ENCODE measurements around the gene F2RL2.

Gene F2RL2

DNA sequence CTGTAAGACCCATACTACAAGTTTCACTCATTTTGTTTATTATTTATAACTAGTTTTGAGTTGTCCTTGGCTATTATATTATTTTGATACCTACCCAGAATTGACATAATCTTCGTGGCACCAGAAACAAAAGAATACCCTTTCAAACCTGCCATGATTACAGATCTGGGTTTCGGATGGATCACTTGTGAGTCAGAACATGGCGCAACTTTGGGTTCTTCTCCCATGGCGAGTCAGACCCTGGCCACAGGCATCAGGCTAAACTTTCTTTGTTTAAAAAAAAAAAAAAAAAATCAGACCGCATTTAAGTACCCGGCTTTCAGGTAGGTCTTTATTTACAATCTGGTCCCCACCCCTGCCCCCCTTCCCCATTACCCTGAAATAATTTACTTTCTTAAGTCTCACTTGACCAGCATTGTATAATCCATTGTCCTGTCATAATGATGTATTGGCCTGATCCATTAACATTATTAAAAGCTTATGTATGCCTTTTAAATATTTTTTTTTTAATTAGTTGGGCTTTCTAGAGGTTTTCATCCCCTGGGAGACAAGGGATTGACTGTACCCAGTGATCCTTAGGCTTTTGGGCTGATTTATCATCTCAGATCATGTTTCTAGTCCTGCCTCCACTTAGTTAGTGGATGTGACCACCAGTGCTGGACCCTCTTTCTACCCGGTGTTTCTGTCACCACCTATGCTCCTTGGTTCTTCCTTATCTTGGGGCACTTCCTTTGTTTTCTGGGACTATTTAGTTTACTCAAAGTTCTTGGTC, 43.9 kb downstream of the F2RL2 start:
- Histone ChIP-seq H4K91ac (ENCODE audit: low read depth, low read length, poor library complexity) (no peak overlapping the region), H3K36me3 (replicated peaks in 1 of 2; ENCODE audit: control insufficient read depth in 2 of 2, insufficient read depth in 2 of 2, low read length in 2 of 2) (peaks cover 0 to 3% of the 10 kb centered on the region in 2 donors)
- WGBS, 2 donors (ENCODE audit: extremely low coverage in 2 of 2, insufficient read length in 2 of 2, insufficient replicate concordance in 1 of 2): no CpG with 5 or more reads among the region's 7 CpGs

DNA sequence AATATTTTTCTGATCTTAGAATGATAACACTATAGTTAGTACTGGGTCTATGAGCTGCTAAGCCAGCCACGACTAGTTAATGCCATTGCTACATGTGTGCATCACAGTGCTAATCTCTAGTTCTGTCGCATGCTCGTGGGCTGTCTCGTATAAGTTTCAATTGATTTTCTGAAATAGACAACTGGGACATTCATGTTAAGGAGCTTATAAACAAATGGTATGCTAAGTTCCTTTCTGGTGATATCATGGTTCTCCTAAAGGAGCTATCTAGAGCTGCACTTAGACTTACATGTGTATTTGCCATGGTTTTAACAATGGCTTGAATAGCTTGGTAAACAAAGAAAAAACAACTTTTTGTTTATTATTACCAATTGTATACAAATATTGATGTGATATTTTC, 46.2 kb downstream of the F2RL2 start:
- Histone ChIP-seq H3K9me3 (replicated peaks in 1 of 2; ENCODE audit: control insufficient read depth in 2 of 2, insufficient read depth in 1 of 2, low read depth in 1 of 2, low read length in 2 of 2) (peaks cover 0 to 1% of the 10 kb centered on the region in 2 donors), H2AK5ac (ENCODE audit: low read depth, low read length) (no peak overlapping the region), H2BK12ac (ENCODE audit: low read length) (no peak overlapping the region), H3K79me1 (ENCODE audit: low read depth, low read length) (no peaks in the 10 kb centered on the region), H4K91ac (ENCODE audit: low read depth, low read length, poor library complexity) (no peak overlapping the region), H4K8ac (ENCODE audit: low read depth, low read length) (no peak overlapping the region), H3K4ac (ENCODE audit: low read length) (no peak overlapping the region), H3K18ac (ENCODE audit: low read length) (no peak overlapping the region), H2AFZ (ENCODE audit: low read length) (no peak overlapping the region), H3K4me2 (ENCODE audit: insufficient read depth, low read length, poor library complexity, severe bottlenecking) (no peak overlapping the region), H2BK15ac (ENCODE audit: low read length) (no peak overlapping the region), H3K27me3 (ENCODE audit: control insufficient read depth in 3 of 3, insufficient read depth in 3 of 3, low read depth in 1 of 3, low read length in 3 of 3) (no peaks in the 10 kb centered on the region), H3K14ac (ENCODE audit: low read length) (no peak overlapping the region), H2BK5ac (ENCODE audit: low read length) (no peak overlapping the region), H3K36me3 (replicated peaks in 1 of 2; ENCODE audit: control insufficient read depth in 2 of 2, insufficient read depth in 2 of 2, low read length in 2 of 2) (peaks cover 0 to 3% of the 10 kb centered on the region in 2 donors), H2BK120ac (ENCODE audit: low read depth, low read length) (no peak overlapping the region), H3K4me1 (ENCODE audit: control insufficient read depth in 2 of 2, insufficient read depth in 1 of 2, low read depth in 1 of 2, low read length in 2 of 2) (no peaks in the 10 kb centered on the region), H3K27ac (replicated peaks; ENCODE audit: low read length) (no peak overlapping the region), H3K9ac (ENCODE audit: low read depth, low read length, poor library complexity) (no peak overlapping the region), H3K4me3 (ENCODE audit: low read length in 2 of 2) (no peak overlapping the region), H3K23ac (ENCODE audit: low read depth, low read length, poor library complexity) (no peak overlapping the region)
- no peak for DNase-seq (ENCODE audit: low spot score)
- no CpG with 5 or more reads among the region's 4 CpGs for WGBS, 2 donors (ENCODE audit: extremely low coverage in 2 of 2, insufficient read length in 2 of 2, insufficient replicate concordance in 1 of 2)

More for the DNA sequence above, 43.9 kb downstream of the F2RL2 start:
- Histone ChIP-seq H2BK15ac (ENCODE audit: low read length) (no peak overlapping the region), H2BK5ac (ENCODE audit: low read length) (no peak overlapping the region), H3K27me3 (ENCODE audit: control insufficient read depth in 3 of 3, insufficient read depth in 3 of 3, low read depth in 1 of 3, low read length in 3 of 3) (no peaks in the 10 kb centered on the region), H3K79me1 (ENCODE audit: low read depth, low read length) (no peaks in the 10 kb centered on the region), H2AK5ac (ENCODE audit: low read depth, low read length) (no peak overlapping the region), H4K8ac (ENCODE audit: low read depth, low read length) (no peak overlapping the region), H3K23ac (ENCODE audit: low read depth, low read length, poor library complexity) (no peak overlapping the region), H3K4ac (ENCODE audit: low read length) (no peak overlapping the region), H3K4me2 (ENCODE audit: insufficient read depth, low read length, poor library complexity, severe bottlenecking) (no peak overlapping the region), H2AFZ (ENCODE audit: low read length) (no peak overlapping the region), H2BK12ac (ENCODE audit: low read length) (no peak overlapping the region), H3K14ac (ENCODE audit: low read length) (no peak overlapping the region), H3K9me3 (replicated peaks in 1 of 2; ENCODE audit: control insufficient read depth in 2 of 2, insufficient read depth in 1 of 2, low read depth in 1 of 2, low read length in 2 of 2) (peaks cover 0 to 1% of the 10 kb centered on the region in 2 donors), H3K27ac (replicated peaks; ENCODE audit: low read length) (no peak overlapping the region), H2BK120ac (ENCODE audit: low read depth, low read length) (no peak overlapping the region), H3K9ac (ENCODE audit: low read depth, low read length, poor library complexity) (no peak overlapping the region), H3K4me3 (ENCODE audit: low read length in 2 of 2) (no peak overlapping the region), H3K18ac (ENCODE audit: low read length) (no peak overlapping the region), H3K4me1 (ENCODE audit: control insufficient read depth in 2 of 2, insufficient read depth in 1 of 2, low read depth in 1 of 2, low read length in 2 of 2) (no peaks in the 10 kb centered on the region)
- DNase-seq (ENCODE audit: low spot score): no peak

DNA sequence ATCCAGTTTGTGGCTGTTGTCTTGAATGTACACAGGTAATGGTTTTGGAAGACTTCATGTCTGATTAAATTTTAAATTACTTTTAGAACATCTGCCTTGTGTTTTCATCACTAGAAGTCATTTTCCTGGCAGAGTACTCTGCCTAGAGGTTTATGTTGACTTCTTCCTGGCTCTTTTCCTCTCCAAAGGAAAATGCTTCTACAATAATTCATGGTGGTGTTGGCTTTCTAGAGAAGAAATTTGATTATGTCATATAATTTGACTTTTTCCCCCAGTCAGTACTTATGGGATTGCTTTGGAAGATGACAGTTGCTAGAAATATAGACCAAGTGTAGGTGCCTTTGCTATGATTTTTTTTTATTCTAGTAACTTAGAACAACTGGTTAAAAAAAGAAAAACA, 46.8 kb downstream of the F2RL2 start:
- H3K23ac ChIP-seq (ENCODE audit: low read depth, low read length, poor library complexity): no peak overlapping the region
- H3K4me2 ChIP-seq (ENCODE audit: insufficient read depth, low read length, poor library complexity, severe bottlenecking): no peak overlapping the region
- H4K8ac ChIP-seq (ENCODE audit: low read depth, low read length): no peak overlapping the region
- no peak overlapping the region for H3K4me3 ChIP-seq (ENCODE audit: low read length in 2 of 2)
- no peak overlapping the region for H2BK5ac ChIP-seq (ENCODE audit: low read length)
- no peaks in the 10 kb centered on the region for H3K27me3 ChIP-seq (ENCODE audit: control insufficient read depth in 3 of 3, insufficient read depth in 3 of 3, low read depth in 1 of 3, low read length in 3 of 3)
- no peak overlapping the region for H3K4ac ChIP-seq (ENCODE audit: low read length)
- no peak overlapping the region for H3K14ac ChIP-seq (ENCODE audit: low read length)
- H3K18ac ChIP-seq (ENCODE audit: low read length): no peak overlapping the region
- no peak for DNase-seq (ENCODE audit: low spot score)
- H2AK5ac ChIP-seq (ENCODE audit: low read depth, low read length): no peak overlapping the region
- no peak overlapping the region for H2BK15ac ChIP-seq (ENCODE audit: low read length)
- H3K79me1 ChIP-seq (ENCODE audit: low read depth, low read length): no peaks in the 10 kb centered on the region
- H3K36me3 ChIP-seq (replicated peaks in 1 of 2; ENCODE audit: control insufficient read depth in 2 of 2, insufficient read depth in 2 of 2, low read length in 2 of 2): peaks cover 0 to 3% of the 10 kb centered on the region in 2 donors
- no peak overlapping the region for H3K27ac ChIP-seq (replicated peaks; ENCODE audit: low read length)
- H2BK12ac ChIP-seq (ENCODE audit: low read length): no peak overlapping the region
- H3K4me1 ChIP-seq (ENCODE audit: control insufficient read depth in 2 of 2, insufficient read depth in 1 of 2, low read depth in 1 of 2, low read length in 2 of 2): no peaks in the 10 kb centered on the region
- no peak overlapping the region for H3K9ac ChIP-seq (ENCODE audit: low read depth, low read length, poor library complexity)
- H2BK120ac ChIP-seq (ENCODE audit: low read depth, low read length): no peak overlapping the region
- peaks cover 0 to 1% of the 10 kb centered on the region in 2 donors for H3K9me3 ChIP-seq (replicated peaks in 1 of 2; ENCODE audit: control insufficient read depth in 2 of 2, insufficient read depth in 1 of 2, low read depth in 1 of 2, low read length in 2 of 2)
- H4K91ac ChIP-seq (ENCODE audit: low read depth, low read length, poor library complexity): no peak overlapping the region
- no peak overlapping the region for H2AFZ ChIP-seq (ENCODE audit: low read length)

DNA sequence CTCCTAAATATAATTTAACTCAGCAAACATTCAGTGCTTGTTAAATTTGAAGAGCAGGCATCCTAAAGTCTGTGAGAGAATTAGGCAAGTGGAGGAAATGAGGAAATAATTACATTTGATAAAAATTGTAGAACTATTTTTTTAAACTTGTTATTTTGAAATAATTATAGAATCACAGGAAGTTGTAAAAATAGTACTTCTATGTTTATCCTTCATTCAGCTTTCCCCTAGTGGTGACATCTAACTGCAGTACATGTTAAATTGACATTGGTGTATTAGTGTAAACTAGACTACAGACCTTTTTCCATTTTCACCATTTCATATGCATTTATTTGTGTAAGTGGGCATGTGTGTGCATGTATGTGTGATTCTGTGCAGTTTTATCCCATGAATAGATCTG, 51.6 kb downstream of the F2RL2 start:
- no peak overlapping the region for H3K18ac ChIP-seq (ENCODE audit: low read length)
- no peak overlapping the region for H2BK15ac ChIP-seq (ENCODE audit: low read length)
- no peaks in the 10 kb centered on the region for H3K79me1 ChIP-seq (ENCODE audit: low read depth, low read length)
- no peaks in the 10 kb centered on the region for H3K27me3 ChIP-seq (ENCODE audit: control insufficient read depth in 3 of 3, insufficient read depth in 3 of 3, low read depth in 1 of 3, low read length in 3 of 3)
- no peak overlapping the region for H3K27ac ChIP-seq (replicated peaks; ENCODE audit: low read length)
- H2BK12ac ChIP-seq (ENCODE audit: low read length): no peak overlapping the region
- H4K91ac ChIP-seq (ENCODE audit: low read depth, low read length, poor library complexity): no peak overlapping the region
- H3K36me3 ChIP-seq (replicated peaks in 1 of 2; ENCODE audit: control insufficient read depth in 2 of 2, insufficient read depth in 2 of 2, low read length in 2 of 2): peaks cover 0 to 3% of the 10 kb centered on the region in 2 donors
- H3K9ac ChIP-seq (ENCODE audit: low read depth, low read length, poor library complexity): no peak overlapping the region
- no peak overlapping the region for H2BK5ac ChIP-seq (ENCODE audit: low read length)
- no peak overlapping the region for H3K4me2 ChIP-seq (ENCODE audit: insufficient read depth, low read length, poor library complexity, severe bottlenecking)
- H3K23ac ChIP-seq (ENCODE audit: low read depth, low read length, poor library complexity): no peak overlapping the region
- no peak for DNase-seq (ENCODE audit: low spot score)
- H3K4ac ChIP-seq (ENCODE audit: low read length): no peak overlapping the region
- no peak overlapping the region for H2AK5ac ChIP-seq (ENCODE audit: low read depth, low read length)
- no peaks in the 10 kb centered on the region for H3K4me1 ChIP-seq (ENCODE audit: control insufficient read depth in 2 of 2, insufficient read depth in 1 of 2, low read depth in 1 of 2, low read length in 2 of 2)
- H3K14ac ChIP-seq (ENCODE audit: low read length): no peak overlapping the region
- H2AFZ ChIP-seq (ENCODE audit: low read length): no peak overlapping the region
- peaks cover 0 to 1% of the 10 kb centered on the region in 2 donors for H3K9me3 ChIP-seq (replicated peaks in 1 of 2; ENCODE audit: control insufficient read depth in 2 of 2, insufficient read depth in 1 of 2, low read depth in 1 of 2, low read length in 2 of 2)
- no peak overlapping the region for H4K8ac ChIP-seq (ENCODE audit: low read depth, low read length)
- no peak overlapping the region for H3K4me3 ChIP-seq (ENCODE audit: low read length in 2 of 2)
- no peak overlapping the region for H2BK120ac ChIP-seq (ENCODE audit: low read depth, low read length)

Measured in neuronal stem cell (in vitro differentiated cells).